Measurements from ENCODE around the gene LDLRAP1.

GRCh38 chr1:25564777-25565574, 21.6 kb downstream of the LDLRAP1 start:
- TF ChIP-seq CTCF (conservative IDR thresholded peaks at IDR 0.05; ENCODE audit: low read depth in 2 of 2): no peak
- no peak for TF ChIP-seq POLR2AphosphoS5 (IDR thresholded peaks at IDR 0.05; ENCODE audit: low read depth)
- TF ChIP-seq CREB1 (CRISPR knock-in tag; IDR thresholded peaks at IDR 0.05; ENCODE audit: low read depth): no peak

All from GM23338 (cell line).